Measurements from ENCODE around the gene SLC15A3. TPM values are rescaled to one million over a fixed set of nuclear protein-coding genes. Genes with fewer than 3 reads are reported as not detected.

SLC15A3 gene
- total RNA-seq, 4 donors from 2014 or later: 4.0 to 11.5 (median 7.9) TPM

GRCh38 chr11:60916669-60917206, 35.2 kb downstream of the SLC15A3 start:
- intact Hi-C loops (cut with DNase I): no loop called here
- H3K27me3 ChIP-seq: no peaks in the 10 kb centered on the region
- H3K4me1 ChIP-seq: peaks cover 51 to 74% (median 52%) of the 10 kb centered on the region in 3 donors
- DNase-seq: no peak
- WGBS, 2 donors: 39 to 57% methylated on average over 2 of the region's 3 CpGs
- peaks cover 16 to 22% (median 20%) of the 10 kb centered on the region in 3 donors for H3K36me3 ChIP-seq
- H3K9me3 ChIP-seq: no peaks in the 10 kb centered on the region
- peak overlapping the region; percentile 90 to 96 (median 94) for H3K27ac ChIP-seq
- peak overlapping the region in 1 of 4 donors; percentile 5 for H3K4me3 ChIP-seq
- no peak for TF ChIP-seq POLR2A (IDR thresholded peaks at IDR 0.05)
- TF ChIP-seq, protein P1, sequence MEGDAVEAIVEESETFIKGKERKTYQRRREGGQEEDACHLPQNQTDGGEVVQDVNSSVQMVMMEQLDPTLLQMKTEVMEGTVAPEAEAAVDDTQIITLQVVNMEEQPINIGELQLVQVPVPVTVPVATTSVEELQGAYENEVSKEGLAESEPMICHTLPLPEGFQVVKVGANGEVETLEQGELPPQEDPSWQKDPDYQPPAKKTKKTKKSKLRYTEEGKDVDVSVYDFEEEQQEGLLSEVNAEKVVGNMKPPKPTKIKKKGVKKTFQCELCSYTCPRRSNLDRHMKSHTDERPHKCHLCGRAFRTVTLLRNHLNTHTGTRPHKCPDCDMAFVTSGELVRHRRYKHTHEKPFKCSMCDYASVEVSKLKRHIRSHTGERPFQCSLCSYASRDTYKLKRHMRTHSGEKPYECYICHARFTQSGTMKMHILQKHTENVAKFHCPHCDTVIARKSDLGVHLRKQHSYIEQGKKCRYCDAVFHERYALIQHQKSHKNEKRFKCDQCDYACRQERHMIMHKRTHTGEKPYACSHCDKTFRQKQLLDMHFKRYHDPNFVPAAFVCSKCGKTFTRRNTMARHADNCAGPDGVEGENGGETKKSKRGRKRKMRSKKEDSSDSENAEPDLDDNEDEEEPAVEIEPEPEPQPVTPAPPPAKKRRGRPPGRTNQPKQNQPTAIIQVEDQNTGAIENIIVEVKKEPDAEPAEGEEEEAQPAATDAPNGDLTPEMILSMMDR (IDR thresholded peaks at IDR 0.05): no peak

DNA sequence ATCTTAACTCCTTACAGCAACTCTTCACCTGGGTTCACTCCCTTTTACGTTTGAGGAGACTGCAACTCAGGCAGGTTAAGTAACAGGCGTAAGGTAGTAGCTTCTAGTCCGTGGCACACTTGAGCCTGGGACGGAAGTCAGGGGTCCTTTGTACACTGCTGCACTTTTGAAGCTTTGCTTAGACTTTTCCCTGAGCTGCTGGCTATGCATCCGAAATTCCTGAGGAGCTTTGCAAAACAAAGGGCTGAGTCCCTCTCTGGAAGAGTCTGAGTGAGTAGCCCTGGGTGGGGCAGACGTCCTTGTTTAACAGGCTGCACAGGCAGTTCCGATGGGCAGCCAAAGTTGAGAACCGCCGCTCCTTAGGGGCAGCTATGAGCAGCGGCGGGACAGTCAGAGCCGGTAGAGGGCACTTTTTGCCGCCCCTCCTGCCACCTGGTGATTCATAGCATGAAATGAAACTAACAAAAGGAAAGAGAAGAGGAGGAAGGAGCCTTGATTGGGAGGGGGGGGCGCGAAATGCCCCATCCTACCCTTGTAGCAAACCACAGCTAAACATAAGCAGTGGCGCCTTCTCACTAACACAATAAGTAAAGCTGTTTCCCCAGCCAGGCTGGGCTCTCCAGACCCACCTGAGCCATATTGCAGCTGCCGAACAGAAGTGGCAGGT, 36.6 kb downstream of the SLC15A3 start:
- peak overlapping the region; percentile 64 to 87 (median 74) for H3K4me3 ChIP-seq
- TF ChIP-seq, protein P1 (IDR thresholded peaks at IDR 0.05): peak; percentile 14 to 53 (median 31)
- peak in 1 of 4 donors; percentile 36 for TF ChIP-seq POLR2A (IDR thresholded peaks at IDR 0.05)
- no peak for DNase-seq
- 2 to 6% methylated on average over 10 of the region's 17 CpGs for WGBS, 2 donors
- intact Hi-C loops (cut with DNase I): no loop called here
- no peaks in the 10 kb centered on the region for H3K27me3 ChIP-seq
- no peaks in the 10 kb centered on the region for H3K9me3 ChIP-seq
- peak overlapping the region; percentile 90 to 96 (median 94) for H3K27ac ChIP-seq
- H3K36me3 ChIP-seq: peaks cover 3 to 9% (median 8%) of the 10 kb centered on the region in 3 donors
- peaks cover 50 to 79% (median 51%) of the 10 kb centered on the region in 3 donors for H3K4me1 ChIP-seq

DNA sequence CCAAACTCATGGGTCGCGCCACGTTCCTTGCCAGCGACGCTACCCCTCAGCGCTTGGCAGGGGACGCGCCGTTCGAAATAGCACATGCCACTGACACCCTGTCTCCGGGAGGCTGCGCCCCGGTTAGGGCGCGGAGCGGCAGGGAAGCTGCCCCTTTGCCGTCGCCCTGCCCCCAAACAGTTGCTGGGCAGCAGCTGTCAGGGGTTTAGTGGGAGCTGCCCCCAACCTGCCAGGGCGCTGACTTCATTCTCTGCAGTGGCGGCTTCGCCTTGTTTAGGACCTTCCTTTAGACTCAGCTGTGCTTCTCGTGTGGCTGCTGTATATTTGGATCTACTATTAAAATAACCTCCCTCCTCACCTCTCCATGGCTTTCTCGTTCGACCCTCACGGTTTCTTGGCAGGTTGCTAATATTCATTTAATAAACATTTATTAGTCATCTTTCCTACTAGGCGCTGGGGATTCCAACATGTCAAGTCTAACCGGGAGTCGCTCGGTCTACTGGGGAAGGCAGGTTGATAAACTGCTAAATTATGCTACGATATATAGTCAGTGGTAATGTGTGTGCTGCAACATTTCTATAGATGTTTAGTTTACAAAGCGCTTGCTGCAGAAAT, 37.2 kb downstream of the SLC15A3 start:
- TF ChIP-seq POLR2A (IDR thresholded peaks at IDR 0.05): no peak
- TF ChIP-seq, protein P1 (IDR thresholded peaks at IDR 0.05): no peak
- DNase-seq: no peak
- peaks cover 0 to 2% (median 2%) of the 10 kb centered on the region in 3 donors for H3K36me3 ChIP-seq
- no peaks in the 10 kb centered on the region for H3K9me3 ChIP-seq
- 1 to 3% methylated on average over 14 to 21 of the region's 31 CpGs for WGBS, 2 donors
- peak overlapping the region; percentile 64 to 87 (median 74) for H3K4me3 ChIP-seq
- intact Hi-C loops (cut with DNase I): no loop called here
- peaks cover 44 to 73% (median 47%) of the 10 kb centered on the region in 3 donors for H3K4me1 ChIP-seq
- no peaks in the 10 kb centered on the region for H3K27me3 ChIP-seq
- H3K27ac ChIP-seq: peak overlapping the region; percentile 90 to 96 (median 94)

DNA sequence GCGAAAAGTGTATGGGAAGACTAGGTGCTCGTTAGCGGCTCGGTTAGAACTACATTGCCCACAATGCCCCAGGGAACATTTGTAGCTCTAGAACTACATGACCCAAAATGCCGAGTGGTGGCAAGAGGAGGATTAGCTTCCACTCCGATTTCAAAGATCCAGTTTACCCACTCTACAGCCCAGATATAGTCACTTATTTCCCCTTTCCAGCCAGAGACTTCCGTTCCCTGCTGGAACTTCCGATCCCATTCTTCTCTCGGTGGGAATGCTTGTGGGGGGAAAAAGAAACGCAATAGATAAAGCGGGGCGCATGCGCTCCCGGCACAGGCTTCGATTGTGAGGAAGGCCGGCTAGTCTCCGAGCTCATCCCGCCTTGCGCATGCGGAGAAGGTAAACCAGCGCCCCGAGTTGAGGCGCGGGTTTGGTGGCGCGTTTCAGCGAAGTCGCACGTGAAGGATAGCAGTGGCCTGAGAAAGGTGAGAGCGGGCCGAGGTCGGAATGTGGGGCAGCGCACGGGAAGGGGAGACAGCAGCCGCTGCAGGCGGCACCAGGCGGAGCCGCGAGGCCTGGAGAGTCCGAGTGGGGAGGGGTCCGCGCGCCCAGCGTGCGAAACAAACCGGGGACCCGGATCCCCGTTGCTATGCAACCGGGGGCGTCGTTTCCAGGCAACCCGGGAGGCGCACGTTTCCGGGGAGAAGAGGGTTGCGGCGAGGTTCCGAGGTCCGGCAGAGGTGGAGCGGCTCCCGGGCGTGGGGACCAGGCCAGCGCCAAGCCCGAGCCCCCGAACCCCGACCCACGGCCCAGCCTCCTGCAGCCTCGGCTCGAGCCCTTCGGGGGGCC, 38.0 kb downstream of the SLC15A3 start, which contains the start of gene TMEM109:
Gene TMEM109, plus strand, starts transcription at position 366 of the 840 bp plus-strand sequence. CDS start 5,536 bp downstream, outside the sequence.
- peaks cover 37 to 65% (median 42%) of the 10 kb centered on the region in 3 donors for H3K4me1 ChIP-seq
- TF ChIP-seq, protein P1 (IDR thresholded peaks at IDR 0.05): peak in 1 of 6 experiments; percentile 29
- peak in 3 of 4 donors; percentile 49 to 74 (median 55) for TF ChIP-seq POLR2A (IDR thresholded peaks at IDR 0.05)

More for the DNA sequence above, 38.0 kb downstream of the SLC15A3 start, which contains the start of gene TMEM109:
- intact Hi-C loops (cut with DNase I): no loop called here
- WGBS, 2 donors: 0% methylated on average over 9 to 20 of the region's 70 CpGs
- Histone ChIP-seq H3K9me3 (no peaks in the 10 kb centered on the region), H3K27ac (peak within 1 kb of the TSS; percentile 90 to 96 (median 94)), H3K36me3 (no peaks in the 10 kb centered on the region), H3K4me3 (peak within 1 kb of the TSS; percentile 64 to 87 (median 74)), H3K27me3 (no peaks in the 10 kb centered on the region)
- no peak for DNase-seq

Measured in esophagus squamous epithelium (tissue), 5 donors.